Tibial artery (tissue), 4 donors: ENCODE measurements around the gene GLT6D1.

Experiments
- DNase-seq, 2 donors: peaks; one replicate each; pipeline ENCODE4 v3.0.0-alpha.2; 2019
- H3K27ac ChIP-seq, 2 donors: fragments of 200-600 bp; sonication (generic) in 1 of 2; 1 replicate in 1 of 2; 2 replicates in 1 of 2; pipeline ENCODE4 v1.5.1; 2018 to 2019; ENCODE audit warnings: mild to moderate bottlenecking in 1 of 2
- H3K27me3 ChIP-seq, 2 donors: fragments of 200-600 bp; sonication (generic) in 1 of 2; one replicate each; pipeline versions ENCODE4 v1.5.1 to v1.6.0; 2016 to 2019
- H3K36me3 ChIP-seq, 3 donors: fragments of 200-600 bp; sonication (generic) in 2 of 3; one replicate each; pipeline ENCODE4 v1.5.1; 2016 to 2019; ENCODE audit warnings: mild to moderate bottlenecking in 2 of 3
- H3K4me1 ChIP-seq, 4 donors: fragments of 200-600 bp; sonication (generic) in 2 of 4; 1 replicate in 3 of 4; 2 replicates in 1 of 4; pipeline ENCODE4 v1.5.1; 2016 to 2019
- H3K4me3 ChIP-seq, 2 donors: fragments of 200-600 bp; sonication (generic) in 1 of 2; 1 replicate in 1 of 2; 2 replicates in 1 of 2; pipeline ENCODE4 v1.5.1; 2018 to 2019; ENCODE audit warnings: mild to moderate bottlenecking in 2 of 2
- H3K9me3 ChIP-seq, 3 donors: fragments of 200-600 bp; sonication (generic) in 1 of 3; one replicate each; pipeline ENCODE4 v1.5.1; 2016 to 2019
- CTCF ChIP-seq, 2 experiments: fragments of 200-600 bp in 1 of 2; fragments of 450-650 bp in 1 of 2; IDR thresholded peaks; one replicate each; pipeline ENCODE4 v1.5.1; 2017 to 2019; ENCODE audit warnings: antibody characterized with exemption in 2 of 2, mild to moderate bottlenecking in 1 of 2, moderate library complexity in 1 of 2
- intact Hi-C: fragments of 100-400 bp; cut with DNase I; formaldehyde crosslinking; loops from one replicate; pipeline ENCODE4 v1.15.0; 2023; ENCODE audit warnings: low total_unique reads

GLT6D1 gene

GRCh38 chr9:135659252-135659651 is 19.9 kb upstream of the GLT6D1 start:
- Histone ChIP-seq H3K27me3 (peaks cover 0 to 40% of the 10 kb centered on the region in 2 donors), H3K4me3 (no peak overlapping the region), H3K4me1 (no peaks in the 10 kb centered on the region), H3K36me3 (no peaks in the 10 kb centered on the region), H3K9me3 (no peaks in the 10 kb centered on the region), H3K27ac (no peak overlapping the region)
- no peak for TF ChIP-seq CTCF (IDR thresholded peaks at IDR 0.05)
- intact Hi-C loops, result no loop called here
- DNase-seq, result no peak

- Histone ChIP-seq H3K4me1 (no peaks in the 10 kb centered on the region), H3K36me3 (no peaks in the 10 kb centered on the region), H3K9me3 (no peaks in the 10 kb centered on the region), H3K27me3 (peaks cover 0 to 24% of the 10 kb centered on the region in 2 donors), H3K27ac (no peak overlapping the region), H3K4me3 (no peak overlapping the region)
- no peak for TF ChIP-seq CTCF (IDR thresholded peaks at IDR 0.05)
- intact Hi-C loops, result no loop called here
- DNase-seq, result no peak
Measured at GRCh38 chr9:135657416-135657815, 18.1 kb upstream of the GLT6D1 start.

GRCh38 chr9:135655317-135655716 is 16.0 kb upstream of the GLT6D1 start:
- Histone ChIP-seq H3K27me3 (peaks cover 0 to 23% of the 10 kb centered on the region in 2 donors), H3K36me3 (no peaks in the 10 kb centered on the region), H3K4me3 (no peak overlapping the region), H3K4me1 (no peaks in the 10 kb centered on the region), H3K27ac (no peak overlapping the region), H3K9me3 (no peaks in the 10 kb centered on the region)
- intact Hi-C loops, result no loop called here
- DNase-seq, result no peak
- TF ChIP-seq CTCF (IDR thresholded peaks at IDR 0.05), result no peak

- intact Hi-C loops, result no loop called here
- Histone ChIP-seq H3K27me3 (peaks cover 0 to 5% of the 10 kb centered on the region in 2 donors), H3K9me3 (peaks cover 8 to 37% (median 18%) of the 10 kb centered on the region in 3 donors), H3K4me1 (no peaks in the 10 kb centered on the region), H3K27ac (no peak overlapping the region), H3K4me3 (no peak overlapping the region), H3K36me3 (no peaks in the 10 kb centered on the region)
- no peak for TF ChIP-seq CTCF (IDR thresholded peaks at IDR 0.05)
- DNase-seq, result no peak
Measured at GRCh38 chr9:135650408-135650807, 11.1 kb upstream of the GLT6D1 start.

- H3K4me3 ChIP-seq, result no peak overlapping the region
- no peak overlapping the region for H3K27ac ChIP-seq
- peaks cover 8 to 44% (median 27%) of the 10 kb centered on the region in 3 donors for H3K9me3 ChIP-seq
- H3K4me1 ChIP-seq, result no peaks in the 10 kb centered on the region
- DNase-seq, result no peak
- TF ChIP-seq CTCF (IDR thresholded peaks at IDR 0.05), result no peak
- peaks cover 0 to 4% of the 10 kb centered on the region in 2 donors for H3K27me3 ChIP-seq
- H3K36me3 ChIP-seq, result no peaks in the 10 kb centered on the region
- intact Hi-C loops, result no loop called here
Measured at GRCh38 chr9:135649508-135649907, 10.2 kb upstream of the GLT6D1 start.
